ENCODE results near the gene BORCS5.

GRCh38 chr12:12406762-12407161 is 49.9 kb downstream of the BORCS5 start:
- no peak for TF ChIP-seq EZH2 (IDR thresholded peaks at IDR 0.05; ENCODE audit: borderline replicate concordance, insufficient read depth, low read depth, low read length, poor library complexity, severe bottlenecking)
- TF ChIP-seq CTCF (IDR thresholded peaks at IDR 0.05), result no peak
